ENCODE data around the gene IGF2BP3.
"Not testable (repeated sequence)": the region's sequence is repeated elsewhere in the genome, so short reads cannot be mapped to it uniquely, and the experiment has no call there.

IGF2BP3 gene

GRCh38 chr7:23470330-23471105 is at the start of gene IGF2BP3:
TSS of gene IGF2BP3 (minus strand) at chr7:23470491. CDS start at chr7:23470110, 381 bp downstream.
- in situ Hi-C loops (cut with MboI; ENCODE audit: low pct_unique_long_range_greater_than_20kb, low sequenced_read_pairs) = no loop called here
- DNase-seq = peak; percentile 100

GRCh38 chr7:23514755-23515154 is 44.5 kb upstream of the IGF2BP3 start:
- in situ Hi-C loops (cut with MboI; ENCODE audit: low pct_unique_long_range_greater_than_20kb, low sequenced_read_pairs) = no loop called here
- DNase-seq = no peak

GRCh38 chr7:23513746-23514145 is 43.5 kb upstream of the IGF2BP3 start:
- DNase-seq; in situ Hi-C loops (cut with MboI; ENCODE audit: low pct_unique_long_range_greater_than_20kb, low sequenced_read_pairs): not testable (repeated sequence)

GRCh38 chr7:23494009-23494408 is 23.7 kb upstream of the IGF2BP3 start:
- no peak for DNase-seq
- in situ Hi-C loops (cut with MboI; ENCODE audit: low pct_unique_long_range_greater_than_20kb, low sequenced_read_pairs) = no loop called here

GRCh38 chr7:23491502-23491901 is 21.2 kb upstream of the IGF2BP3 start:
- in situ Hi-C loops (cut with MboI; ENCODE audit: low pct_unique_long_range_greater_than_20kb, low sequenced_read_pairs) = no loop called here
- DNase-seq = peak; percentile 29

GRCh38 chr7:23490357-23491135 is 20.3 kb upstream of the IGF2BP3 start:
- DNase-seq = peak; percentile 59
- in situ Hi-C loops (cut with MboI; ENCODE audit: low pct_unique_long_range_greater_than_20kb, low sequenced_read_pairs) = no loop called here

GRCh38 chr7:23488714-23489113 is 18.4 kb upstream of the IGF2BP3 start:
- DNase-seq; in situ Hi-C loops (cut with MboI; ENCODE audit: low pct_unique_long_range_greater_than_20kb, low sequenced_read_pairs): not testable (repeated sequence)

- DNase-seq = no peak
- in situ Hi-C loops (cut with MboI; ENCODE audit: low pct_unique_long_range_greater_than_20kb, low sequenced_read_pairs) = no loop called here
Measured at GRCh38 chr7:23487670-23488069, 17.4 kb upstream of the IGF2BP3 start.

- in situ Hi-C loops (cut with MboI; ENCODE audit: low pct_unique_long_range_greater_than_20kb, low sequenced_read_pairs) = no loop called here
- DNase-seq = no peak
Measured at GRCh38 chr7:23486002-23486773, 15.9 kb upstream of the IGF2BP3 start.

GRCh38 chr7:23482686-23483085 is 12.4 kb upstream of the IGF2BP3 start:
- in situ Hi-C loops (cut with MboI; ENCODE audit: low pct_unique_long_range_greater_than_20kb, low sequenced_read_pairs) = no loop called here
- DNase-seq = no peak

- in situ Hi-C loops (cut with MboI; ENCODE audit: low pct_unique_long_range_greater_than_20kb, low sequenced_read_pairs) = no loop called here
- DNase-seq = no peak
Measured at GRCh38 chr7:23477962-23478866, 7.9 kb upstream of the IGF2BP3 start.

- in situ Hi-C loops (cut with MboI; ENCODE audit: low pct_unique_long_range_greater_than_20kb, low sequenced_read_pairs) = no loop called here
- DNase-seq = no peak
Measured at GRCh38 chr7:23477157-23477499, 6.8 kb upstream of the IGF2BP3 start.

GRCh38 chr7:23476286-23477156 is 6.2 kb upstream of the IGF2BP3 start:
- in situ Hi-C loops (cut with MboI; ENCODE audit: low pct_unique_long_range_greater_than_20kb, low sequenced_read_pairs) = no loop called here
- no peak for DNase-seq

GRCh38 chr7:23475576-23475839 is 5.2 kb upstream of the IGF2BP3 start:
- DNase-seq = no peak
- in situ Hi-C loops (cut with MboI; ENCODE audit: low pct_unique_long_range_greater_than_20kb, low sequenced_read_pairs) = no loop called here

- no peak for DNase-seq
- in situ Hi-C loops (cut with MboI; ENCODE audit: low pct_unique_long_range_greater_than_20kb, low sequenced_read_pairs) = no loop called here
Measured at GRCh38 chr7:23474829-23475575, 4.7 kb upstream of the IGF2BP3 start.

- in situ Hi-C loops (cut with MboI; ENCODE audit: low pct_unique_long_range_greater_than_20kb, low sequenced_read_pairs) = no loop called here
- DNase-seq = peak; percentile 100
Measured at GRCh38 chr7:23474094-23474828, 4.0 kb upstream of the IGF2BP3 start.

- in situ Hi-C loops (cut with MboI; ENCODE audit: low pct_unique_long_range_greater_than_20kb, low sequenced_read_pairs) = no loop called here
- no peak for DNase-seq
Measured at GRCh38 chr7:23473844-23474093, 3.5 kb upstream of the IGF2BP3 start.

All from KBM-7 (cell line).